AG09309 (cell line): Measurements from ENCODE around the gene PLD5.

Experiments used
- DNase-seq: peaks from one replicate; pipeline ENCODE4 v3.0.0-alpha.2; 2010; ENCODE audit warnings: low read depth
- H3K4me3 ChIP-seq: 2 replicates; pipeline ENCODE4 v1.5.1; 2011; ENCODE audit warnings: mild to moderate bottlenecking, low read depth, low read length, moderate library complexity; ENCODE audit not compliant: control insufficient read depth
- TF ChIP-seq, protein P1 (sequence below): IDR thresholded peaks from 2 replicates; pipeline ENCODE4 v1.5.1; 2011; ENCODE audit warnings: mild to moderate bottlenecking, low read depth, low read length, inconsistent platforms; ENCODE audit not compliant: insufficient read depth, control insufficient read depth; ENCODE audit errors: missing control alignments

Gene PLD5

DNA sequence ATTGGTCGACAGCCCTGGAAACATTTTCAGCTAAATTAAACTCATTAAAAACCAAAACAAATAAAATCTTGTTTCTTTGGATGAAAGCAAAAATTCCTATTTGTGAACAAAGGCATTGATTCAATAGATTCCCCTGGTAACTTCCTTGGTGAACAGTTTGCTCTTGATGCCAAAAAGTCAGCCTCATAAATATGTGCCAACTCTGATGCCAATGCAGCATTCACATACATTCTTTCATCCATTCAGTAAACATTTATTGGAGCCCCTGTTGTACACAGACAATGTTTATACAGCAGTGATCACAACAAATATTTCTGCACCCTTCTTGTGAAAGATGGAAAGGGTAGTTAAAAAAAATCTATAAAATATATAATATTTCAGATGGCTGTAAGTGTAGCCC, 107.8 kb downstream of the PLD5 start:
- TF ChIP-seq, protein P1, sequence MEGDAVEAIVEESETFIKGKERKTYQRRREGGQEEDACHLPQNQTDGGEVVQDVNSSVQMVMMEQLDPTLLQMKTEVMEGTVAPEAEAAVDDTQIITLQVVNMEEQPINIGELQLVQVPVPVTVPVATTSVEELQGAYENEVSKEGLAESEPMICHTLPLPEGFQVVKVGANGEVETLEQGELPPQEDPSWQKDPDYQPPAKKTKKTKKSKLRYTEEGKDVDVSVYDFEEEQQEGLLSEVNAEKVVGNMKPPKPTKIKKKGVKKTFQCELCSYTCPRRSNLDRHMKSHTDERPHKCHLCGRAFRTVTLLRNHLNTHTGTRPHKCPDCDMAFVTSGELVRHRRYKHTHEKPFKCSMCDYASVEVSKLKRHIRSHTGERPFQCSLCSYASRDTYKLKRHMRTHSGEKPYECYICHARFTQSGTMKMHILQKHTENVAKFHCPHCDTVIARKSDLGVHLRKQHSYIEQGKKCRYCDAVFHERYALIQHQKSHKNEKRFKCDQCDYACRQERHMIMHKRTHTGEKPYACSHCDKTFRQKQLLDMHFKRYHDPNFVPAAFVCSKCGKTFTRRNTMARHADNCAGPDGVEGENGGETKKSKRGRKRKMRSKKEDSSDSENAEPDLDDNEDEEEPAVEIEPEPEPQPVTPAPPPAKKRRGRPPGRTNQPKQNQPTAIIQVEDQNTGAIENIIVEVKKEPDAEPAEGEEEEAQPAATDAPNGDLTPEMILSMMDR = no peak
- H3K4me3 ChIP-seq = no peak overlapping the region
- DNase-seq = no peak

DNA sequence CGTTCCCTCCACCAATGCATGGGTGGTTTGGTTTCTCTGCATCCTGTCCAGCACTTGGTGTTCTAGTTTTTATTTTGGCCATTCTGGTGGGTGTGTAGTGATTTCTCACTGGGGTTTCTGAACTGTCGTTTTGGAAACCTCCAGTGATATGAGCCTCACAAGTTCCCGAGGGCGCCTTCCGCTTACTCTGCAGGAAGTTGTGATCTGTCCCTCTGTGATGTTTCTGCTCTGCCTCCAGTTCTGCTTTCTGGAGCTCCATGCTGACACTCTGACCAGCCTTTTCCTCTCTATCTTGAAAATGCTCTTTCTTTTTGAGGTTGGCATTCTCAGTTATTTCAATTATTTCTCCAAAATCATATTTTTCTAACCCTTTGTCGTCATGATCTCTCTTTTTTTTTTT, 111.6 kb downstream of the PLD5 start:
- DNase-seq = no peak
- TF ChIP-seq, protein P1 = no peak
- no peak overlapping the region for H3K4me3 ChIP-seq

GRCh38 chr1:242411901-242412300, 112.6 kb downstream of the PLD5 start:
- H3K4me3 ChIP-seq = no peak overlapping the region
- TF ChIP-seq, protein P1 = no peak
- DNase-seq = no peak

GRCh38 chr1:242405947-242406346, 118.5 kb downstream of the PLD5 start:
- DNase-seq = no peak
- TF ChIP-seq, protein P1 = no peak
- no peak overlapping the region for H3K4me3 ChIP-seq

GRCh38 chr1:242404296-242404695, 120.2 kb downstream of the PLD5 start:
- TF ChIP-seq, protein P1 = no peak

GRCh38 chr1:242402956-242403355, 121.5 kb downstream of the PLD5 start:
- TF ChIP-seq, protein P1 = no peak
- H3K4me3 ChIP-seq = no peak overlapping the region
- DNase-seq = no peak

More at GRCh38 chr1:242404296-242404695, 120.2 kb downstream of the PLD5 start:
- no peak for DNase-seq
- no peak overlapping the region for H3K4me3 ChIP-seq

DNA sequence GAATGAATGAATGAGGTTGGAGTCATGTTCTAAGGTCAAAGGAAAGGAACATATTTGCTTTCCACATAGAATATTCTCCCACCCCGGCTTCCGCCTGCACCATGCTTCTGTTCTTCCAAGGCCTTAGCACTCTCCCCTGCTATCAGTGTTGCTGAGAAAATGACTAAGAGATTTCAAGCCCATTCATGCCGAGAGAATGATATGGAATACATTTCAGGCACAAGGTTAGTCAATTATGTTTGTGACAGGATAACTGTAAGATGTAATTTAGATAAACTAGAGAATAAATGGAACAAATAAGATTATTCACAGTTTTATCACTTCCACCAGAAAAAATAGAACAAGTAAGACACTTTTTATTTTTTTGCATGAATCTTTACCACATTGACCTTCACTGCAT, 122.6 kb downstream of the PLD5 start:
- DNase-seq = no peak
- H3K4me3 ChIP-seq = no peak overlapping the region
- TF ChIP-seq, protein P1 = no peak
